CD14-positive monocyte (primary cell): ENCODE results near the gene DIDO1. TPM values are rescaled to one million over a fixed set of nuclear protein-coding genes. Genes with fewer than 3 reads are reported as not detected.

Experiments used
- DNase-seq, 3 donors: peaks; one replicate each; pipeline ENCODE4 v3.0.0-alpha.2; 2011 to 2022
- H2AFZ ChIP-seq: 2 replicates; pipeline ENCODE4 v1.6.0; 2012; ENCODE audit warnings: mild to moderate bottlenecking, low read depth, low read length, inconsistent platforms; ENCODE audit not compliant: insufficient read depth, poor library complexity, severe bottlenecking
- H3K27ac ChIP-seq, 2 donors: 1 replicate in 1 of 2; 2 replicates in 1 of 2; pipeline ENCODE4 v1.5.1; 2012 to 2013; ENCODE audit warnings: low read length in 2 of 2, control low read depth in 1 of 2, inconsistent platforms in 1 of 2, low read depth in 1 of 2, mild to moderate bottlenecking in 1 of 2
- H3K27me3 ChIP-seq, 2 donors: one replicate each; pipeline versions ENCODE4 v1.6.0 to v1.6.1; 2011 to 2013; ENCODE audit warnings: low read length in 2 of 2; ENCODE audit not compliant: control insufficient read depth in 2 of 2, insufficient read depth in 2 of 2
- H3K36me3 ChIP-seq, 2 donors: replicated peaks in 1 of 2; 1 replicate in 1 of 2; 2 replicates in 1 of 2; pipeline versions ENCODE4 v1.5.1 to v1.6.1; 2012 to 2013; ENCODE audit warnings: low read length in 2 of 2, control low read depth in 1 of 2, inconsistent platforms in 1 of 2, mild to moderate bottlenecking in 1 of 2; ENCODE audit not compliant: insufficient read depth in 2 of 2, control insufficient read depth in 1 of 2
- H3K4me1 ChIP-seq, 2 donors: 1 replicate in 1 of 2; 2 replicates in 1 of 2; pipeline versions ENCODE4 v1.5.1 to v1.6.1; 2012 to 2013; ENCODE audit warnings: low read length in 2 of 2, control low read depth in 1 of 2, inconsistent platforms in 1 of 2, mild to moderate bottlenecking in 1 of 2, moderate library complexity in 1 of 2; ENCODE audit not compliant: insufficient read depth in 2 of 2, control insufficient read depth in 1 of 2
- H3K4me2 ChIP-seq: replicated peaks from 2 replicates; pipeline ENCODE3; 2012; ENCODE audit warnings: low read length, moderate library complexity, mild to moderate bottlenecking; ENCODE audit not compliant: poor library complexity, severe bottlenecking; ENCODE audit errors: extremely low read depth
- H3K4me3 ChIP-seq, 3 experiments: fragments of 200-600 bp in 1 of 3; sonication (generic) in 1 of 3; replicated peaks in 1 of 3; 1 replicate in 2 of 3; 2 replicates in 1 of 3; pipeline ENCODE4 v1.5.1; 2011 to 2013; ENCODE audit warnings: low read length in 3 of 3, mild to moderate bottlenecking in 3 of 3, control low read depth in 2 of 3, low read depth in 2 of 3, inconsistent platforms in 1 of 3, moderate library complexity in 1 of 3
- H3K79me2 ChIP-seq: 2 replicates; pipeline ENCODE4 v1.6.0; 2012; ENCODE audit warnings: mild to moderate bottlenecking, control low read depth, inconsistent platforms, low read length, moderate library complexity; ENCODE audit not compliant: insufficient read depth
- H3K9ac ChIP-seq: 2 replicates; pipeline ENCODE4 v1.6.0; 2017; ENCODE audit warnings: low read length, mild to moderate bottlenecking; ENCODE audit not compliant: insufficient read depth, poor library complexity, severe bottlenecking
- H3K9me3 ChIP-seq, 2 donors: replicated peaks in 1 of 2; 1 replicate in 1 of 2; 2 replicates in 1 of 2; pipeline versions ENCODE4 v1.5.1 to v1.6.1; 2012 to 2013; ENCODE audit warnings: low read length in 2 of 2, control low read depth in 1 of 2; ENCODE audit not compliant: control insufficient read depth in 1 of 2, insufficient read depth in 1 of 2
- H4K20me1 ChIP-seq: 2 replicates; pipeline ENCODE4 v1.6.0; 2012; ENCODE audit warnings: mild to moderate bottlenecking, low read length, control low read depth, moderate library complexity; ENCODE audit not compliant: insufficient read depth
- H3K27ac Mint-ChIP-seq, 7 donors: one replicate each; pipeline ENCODE4 v1.8.0; 2020; ENCODE audit warnings: mild to moderate bottlenecking in 7 of 7, mixed read lengths in 7 of 7, moderate library complexity in 6 of 7, inconsistent platforms in 2 of 7
- H3K27me3 Mint-ChIP-seq, 3 donors: one replicate each; pipeline ENCODE4 v1.8.0; 2021 to 2022; ENCODE audit warnings: low read depth in 3 of 3, mild to moderate bottlenecking in 3 of 3, mixed read lengths in 3 of 3, moderate library complexity in 3 of 3, inconsistent platforms in 1 of 3
- H3K36me3 Mint-ChIP-seq, 2 donors: one replicate each; pipeline ENCODE4 v1.8.0; 2020; ENCODE audit warnings: mixed read lengths in 2 of 2, inconsistent platforms in 1 of 2, mild to moderate bottlenecking in 1 of 2
- H3K4me1 Mint-ChIP-seq: one replicate; pipeline ENCODE4 v1.8.0; 2020; ENCODE audit warnings: mild to moderate bottlenecking, mixed read lengths
- H3K4me3 Mint-ChIP-seq, 2 donors: one replicate each; pipeline ENCODE4 v1.8.0; 2020; ENCODE audit warnings: mild to moderate bottlenecking in 2 of 2, mixed read lengths in 2 of 2, moderate library complexity in 1 of 2
- H3K9me3 Mint-ChIP-seq, 7 donors: one replicate each; pipeline ENCODE4 v1.8.0; 2020 to 2022; ENCODE audit warnings: mixed read lengths in 7 of 7, mild to moderate bottlenecking in 6 of 7, moderate library complexity in 6 of 7, inconsistent platforms in 2 of 7
- WGBS: methylation state at CpG from one replicate; pipeline ENCODE4 v1.1.5; 2013; ENCODE audit warnings: missing lambda C conversion rate; ENCODE audit not compliant: insufficient coverage; 5-methylcytosine and 5-hydroxymethylcytosine counted together
- intact Hi-C, 2 donors: fragments of 100-400 bp; cut with micrococcal nuclease; formaldehyde crosslinking; loops; one replicate each; pipeline versions ENCODE4 v1.15.0 to v1.15.1; 2023
- polyA plus RNA-seq, 3 donors: library from polyadenylated mRNA; depleted of rRNA in 1 of 3; unstranded in 2 of 3; stranded (reverse) in 1 of 3; fragments of 300-500 nt in 2 of 3; fragments of >200 nt in 1 of 3; fragmentation: Illumina TruSeq in 2 of 3; gene quantifications; 1 replicate in 2 of 3; 2 replicates in 1 of 3; pipeline ENCODE4 v1.2.3, GENCODE V29; 2012 to 2021
- TF ChIP-seq, protein P1 (sequence below): fragments of 200-600 bp; IDR thresholded peaks from one replicate; pipeline ENCODE4 v1.8.0; 2022; ENCODE audit warnings: antibody characterized with exemption, mild to moderate bottlenecking

The DIDO1 gene
- polyA plus RNA-seq, 3 donors = 8.5 to 23.8 (median 12.9) TPM

DNA sequence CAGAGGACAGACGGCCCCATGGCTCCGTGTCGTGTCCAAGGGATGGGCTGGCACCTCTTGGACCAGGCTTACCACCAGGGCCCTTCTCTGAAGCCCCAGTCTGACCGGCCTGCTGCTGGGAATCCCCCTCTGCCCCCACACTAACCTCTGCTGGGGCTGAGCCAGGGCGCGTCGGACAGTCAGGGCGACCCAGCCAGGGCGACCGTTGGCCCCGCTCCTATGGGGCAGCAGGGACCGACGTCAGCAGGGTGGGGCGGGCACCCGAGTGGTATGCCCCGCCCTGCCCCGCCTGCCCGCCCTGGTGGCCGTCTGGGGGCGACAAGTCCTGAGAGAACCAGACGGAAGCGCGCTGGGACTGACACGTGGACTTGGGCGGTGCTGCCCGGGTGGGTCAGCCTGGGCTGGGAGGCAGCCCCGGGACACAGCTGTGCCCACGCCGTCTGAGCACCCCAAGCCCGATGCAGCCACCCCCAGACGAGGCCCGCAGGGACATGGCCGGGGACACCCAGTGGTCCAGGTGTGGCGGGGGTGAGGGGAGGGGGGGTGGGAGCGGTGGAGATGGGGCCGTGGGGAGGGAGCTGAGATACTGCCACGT, 26.2 kb upstream of the DIDO1 start, which contains the start of gene SLC17A9:
Gene SLC17A9 (plus strand): TSS at position 337 of the 595 bp plus-strand sequence. CDS start 122 bp downstream, at position 459.
- Histone ChIP-seq H3K79me2 (peaks cover 22% of the 10 kb centered on the region), H3K4me3 (peak within 1 kb of the TSS; percentile 36 to 70 (median 50)), H3K27ac (peak within 1 kb of the TSS; percentile 88 to 90), H3K4me1 (peaks cover 32 to 36% of the 10 kb centered on the region in 2 donors), H2AFZ (peak within 1 kb of the TSS; percentile 87), H3K27me3 (no peaks in the 10 kb centered on the region), H3K4me2 (peak within 1 kb of the TSS; percentile 78), H3K36me3 (peaks cover 14 to 34% of the 10 kb centered on the region in 2 donors), H3K9ac (peak within 1 kb of the TSS; percentile 71), H4K20me1 (no peaks in the 10 kb centered on the region), H3K9me3 (peaks cover 6 to 8% of the 10 kb centered on the region in 2 donors)
- peaks cover 26 to 37% of the 10 kb centered on the region in 2 donors for H3K36me3 Mint-ChIP-seq
- peaks cover 3 to 11% (median 6%) of the 10 kb centered on the region in 7 donors for H3K9me3 Mint-ChIP-seq
- DNase-seq = peak; percentile 76 to 85 (median 78)
- under 1% methylated on average over 28 of the region's 37 CpGs for WGBS
- H3K4me3 Mint-ChIP-seq = peak within 1 kb of the TSS; percentile 79 to 86
- TF ChIP-seq, protein P1, sequence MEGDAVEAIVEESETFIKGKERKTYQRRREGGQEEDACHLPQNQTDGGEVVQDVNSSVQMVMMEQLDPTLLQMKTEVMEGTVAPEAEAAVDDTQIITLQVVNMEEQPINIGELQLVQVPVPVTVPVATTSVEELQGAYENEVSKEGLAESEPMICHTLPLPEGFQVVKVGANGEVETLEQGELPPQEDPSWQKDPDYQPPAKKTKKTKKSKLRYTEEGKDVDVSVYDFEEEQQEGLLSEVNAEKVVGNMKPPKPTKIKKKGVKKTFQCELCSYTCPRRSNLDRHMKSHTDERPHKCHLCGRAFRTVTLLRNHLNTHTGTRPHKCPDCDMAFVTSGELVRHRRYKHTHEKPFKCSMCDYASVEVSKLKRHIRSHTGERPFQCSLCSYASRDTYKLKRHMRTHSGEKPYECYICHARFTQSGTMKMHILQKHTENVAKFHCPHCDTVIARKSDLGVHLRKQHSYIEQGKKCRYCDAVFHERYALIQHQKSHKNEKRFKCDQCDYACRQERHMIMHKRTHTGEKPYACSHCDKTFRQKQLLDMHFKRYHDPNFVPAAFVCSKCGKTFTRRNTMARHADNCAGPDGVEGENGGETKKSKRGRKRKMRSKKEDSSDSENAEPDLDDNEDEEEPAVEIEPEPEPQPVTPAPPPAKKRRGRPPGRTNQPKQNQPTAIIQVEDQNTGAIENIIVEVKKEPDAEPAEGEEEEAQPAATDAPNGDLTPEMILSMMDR = no peak
- no peaks in the 10 kb centered on the region for H3K27me3 Mint-ChIP-seq
- H3K27ac Mint-ChIP-seq = peak within 1 kb of the TSS; percentile 88 to 94 (median 90)
- intact Hi-C loops = loop anchor here (2.0 kb wide), 1 partner anchor 14 kb away; the partner anchor contains the start of gene GID8 (in 2 of the 2)
- peaks cover 39% of the 10 kb centered on the region for H3K4me1 Mint-ChIP-seq

DNA sequence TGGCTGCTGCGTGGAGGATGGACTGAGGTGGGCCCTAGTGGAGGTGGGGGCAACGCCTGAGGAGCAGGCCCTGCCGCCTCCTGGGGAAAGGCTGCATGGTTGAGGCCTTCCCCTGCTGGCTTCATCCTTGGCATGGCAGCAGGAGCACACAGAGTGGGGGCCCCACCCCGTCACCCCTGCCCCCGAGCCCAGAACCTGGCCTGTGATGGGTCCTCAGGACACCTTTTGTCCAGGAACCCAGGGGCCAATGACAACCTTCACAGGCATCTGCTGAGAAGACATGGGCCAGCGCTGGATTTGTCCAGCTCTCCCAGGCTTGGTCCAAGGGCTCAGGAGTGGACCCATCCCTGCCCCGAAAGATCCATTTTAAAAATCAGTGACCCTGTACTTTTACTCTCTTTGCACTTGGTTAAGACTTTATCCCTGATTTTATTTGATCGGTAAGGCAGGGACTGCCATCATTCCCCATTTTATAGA, 25.6 kb upstream of the DIDO1 start:
- Mint-ChIP-seq H3K36me3 (peaks cover 31 to 41% of the 10 kb centered on the region in 2 donors), H3K9me3 (peaks cover 3 to 12% (median 6%) of the 10 kb centered on the region in 7 donors), H3K4me1 (peaks cover 39% of the 10 kb centered on the region), H3K27ac (peak overlapping the region; percentile 75 to 94 (median 89)), H3K27me3 (no peaks in the 10 kb centered on the region), H3K4me3 (peak overlapping the region; percentile 79 to 86)
- peaks cover 32 to 36% of the 10 kb centered on the region in 2 donors for H3K4me1 ChIP-seq
- 79% methylated on average over 8 of the region's 8 CpGs for WGBS
- H3K27ac ChIP-seq = peak overlapping the region; percentile 45 to 77
- H4K20me1 ChIP-seq = no peaks in the 10 kb centered on the region
- H3K27me3 ChIP-seq = no peaks in the 10 kb centered on the region
- H3K9me3 ChIP-seq = peaks cover 6 to 8% of the 10 kb centered on the region in 2 donors
- H3K36me3 ChIP-seq = peaks cover 18 to 37% of the 10 kb centered on the region in 2 donors
- peaks cover 26% of the 10 kb centered on the region for H3K79me2 ChIP-seq
- intact Hi-C loops = loop anchor here (2.0 kb wide), 1 partner anchor 13 kb away; the partner anchor contains the start of gene GID8 (in 2 of the 2)
- TF ChIP-seq, protein P1 = no peak
- peak overlapping the region; percentile 60 for H3K9ac ChIP-seq
- peak overlapping the region; percentile 87 for H2AFZ ChIP-seq
- DNase-seq = no peak
- H3K4me3 ChIP-seq = peak overlapping the region; percentile 36 to 70 (median 50)
- peak overlapping the region; percentile 78 for H3K4me2 ChIP-seq
